Heart right ventricle (tissue), 16 donors: ENCODE results near the gene MDN1. TPM values are rescaled to one million over a fixed set of nuclear protein-coding genes. Genes with fewer than 3 reads are reported as not detected.

Experiments
- ATAC-seq, 8 donors: fragments of 200-7000 bp; cut with Tn5 transposase; one replicate each; pipeline ENCODE4 v1.9.1; 2020; ENCODE audit warnings: mild to moderate bottlenecking in 8 of 8, moderate library complexity in 8 of 8, moderate number of reproducible peaks in 1 of 8
- DNase-seq, 2 donors: peaks; one replicate each; pipeline ENCODE4 v3.0.0-alpha.2; 2020
- H3K27ac ChIP-seq, 10 donors: fragments of 200-600 bp; sonication (generic) in 2 of 10; one replicate each; pipeline versions ENCODE4 v1.5.0 to v1.8.0; 2020 to 2022; ENCODE audit warnings: mild to moderate bottlenecking in 3 of 10
- H3K27me3 ChIP-seq, 7 donors: fragments of 200-600 bp; one replicate each; pipeline ENCODE4 v1.8.0; 2021 to 2022; ENCODE audit warnings: mild to moderate bottlenecking in 2 of 7
- H3K36me3 ChIP-seq, 9 donors: fragments of 200-600 bp; sonication (generic) in 1 of 9; one replicate each; pipeline versions ENCODE4 v1.5.0 to v1.8.0; 2020 to 2022; ENCODE audit warnings: mild to moderate bottlenecking in 2 of 9
- H3K4me1 ChIP-seq, 9 donors: fragments of 200-600 bp; sonication (generic) in 1 of 9; one replicate each; pipeline versions ENCODE4 v1.5.0 to v1.8.0; 2020 to 2022; ENCODE audit warnings: mild to moderate bottlenecking in 4 of 9
- H3K4me3 ChIP-seq, 10 donors: fragments of 200-600 bp; sonication (generic) in 2 of 10; one replicate each; pipeline versions ENCODE4 v1.5.0 to v1.8.0; 2020 to 2022; ENCODE audit warnings: mild to moderate bottlenecking in 7 of 10, moderate library complexity in 2 of 10
- H3K9me3 ChIP-seq, 11 donors: fragments of 200-600 bp in 10 of 11; sonication (generic) in 2 of 11; one replicate each; pipeline versions ENCODE4 v1.5.0 to v1.8.0; 2013 to 2022; ENCODE audit warnings: mild to moderate bottlenecking in 2 of 11, control low read depth in 1 of 11, moderate library complexity in 1 of 11
- CTCF ChIP-seq, 9 donors: fragments of 200-600 bp; sonication (generic) in 2 of 9; IDR thresholded peaks; one replicate each; pipeline versions ENCODE4 v1.5.0 to v1.8.0; 2021 to 2022; ENCODE audit warnings: antibody characterized with exemption in 9 of 9, mild to moderate bottlenecking in 5 of 9, moderate library complexity in 1 of 9
- WGBS, 2 donors: extraction: QIAGEN DNeasy Blood & Tissue Kit; methylation state at CpG; one replicate each; pipeline ENCODE4 v1.1.7; 2013; ENCODE audit warnings: inconsistent platforms in 1 of 2; 5-methylcytosine and 5-hydroxymethylcytosine counted together
- intact Hi-C, 10 donors: fragments of 100-400 bp; cut with DNase I; formaldehyde crosslinking; loops; one replicate each; pipeline versions ENCODE4 v1.11.1 to v1.14.2; 2022
- polyA plus RNA-seq, 2 donors: library from polyadenylated mRNA; stranded (reverse); fragments of 200-250 nt; gene quantifications; one replicate each; pipeline ENCODE4 v1.2.3, GENCODE V29; 2013
- total RNA-seq, 10 donors: library from RNA; stranded (reverse); fragmentation: NEBNext Ultra II Directional in 3 of 10; extraction: Animal tissue kit (Norgen Biotek cat#: 25700) in 3 of 10; gene quantifications; one replicate each; pipeline versions ENCODE4 v1.2.1 to v1.2.4, GENCODE V29; 2021 to 2023
- donor health status: Arrhythmogenic right ventricular cardiomyopathy.
- donor health status: ischemic (EF 13 %, LVEDD 7.1; RV severe dilation, severe dysfunction).
- donor health status: healthy with polysubstance abuse.
- donor health status: DM: no; HTN: yes; CAD: no.
- donor health status: DM: no; HTN: no; CAD: no.
- donor health status: ischemic (EF 25% LVEDD 6.9; RV normal size, moderate dysfunction).
- donor health status: ischemic (EF 25% LVEDD 5.7; RV mildly dilated, moderate dysfunction).
- donor health status: healthy.
- donor health status: DM: yes; HTN: yes; CAD: no.
- donor health status: Ischemic cardiomyopathy.
- donor health status: ischemic (EF 35%, LVEDD 5.7; RV mildly dilated, moderate dysfunction).
- donor health status: nonischemic (EF 11% LVEDD 7.7; RV severe dilation, severe dysfunction).
- donor health status: DM: yes; HTN: yes; CAD: no.
- donor health status: PGD.
- donor health status: ischemic (EF 29% LVEDD 5.4; RV normal size, mild dysfunction).
- donor health status: nonischemic (EF 23%, LVEDD 6.1; RV moderate dilation, normal function).

MDN1 gene
- total and polyA plus RNA-seq, 12 donors, result 8.6 to 41.2 (median 27.5) TPM

- 83 to 91% methylated on average over 6 of the region's 6 CpGs for WGBS, 2 donors
- no peak for DNase-seq
- H3K27ac ChIP-seq, result no peak overlapping the region
- TF ChIP-seq CTCF (IDR thresholded peaks at IDR 0.05), result no peak
- peaks cover 0 to 7% (median 0%) of the 10 kb centered on the region in 9 donors for H3K4me1 ChIP-seq
- peak in 1 of 8 donors; percentile 39 for ATAC-seq
- H3K27me3 ChIP-seq, result no peaks in the 10 kb centered on the region
- H3K9me3 ChIP-seq, result no peaks in the 10 kb centered on the region
- peaks cover 0 to 25% (median 7%) of the 10 kb centered on the region in 9 donors for H3K36me3 ChIP-seq
- intact Hi-C loops, result no loop called here
- H3K4me3 ChIP-seq, result no peak overlapping the region
Measured at GRCh38 chr6:89805814-89806371, 13.7 kb downstream of the MDN1 start.

- H3K9me3 ChIP-seq, result no peaks in the 10 kb centered on the region
- WGBS, 2 donors, result 95 to 97% methylated on average over 10 of the region's 10 CpGs
- H3K4me3 ChIP-seq, result no peak overlapping the region
- no peaks in the 10 kb centered on the region for H3K27me3 ChIP-seq
- H3K27ac ChIP-seq, result no peak overlapping the region
- peaks cover 0 to 7% (median 0%) of the 10 kb centered on the region in 9 donors for H3K4me1 ChIP-seq
- H3K36me3 ChIP-seq, result peaks cover 0 to 51% (median 8%) of the 10 kb centered on the region in 9 donors
- ATAC-seq (no peak), DNase-seq (no peak)
- intact Hi-C loops, result no loop called here
- no peak for TF ChIP-seq CTCF (IDR thresholded peaks at IDR 0.05)
Measured at GRCh38 chr6:89803271-89803670, 16.3 kb downstream of the MDN1 start.

- peaks cover 0 to 2% (median 0%) of the 10 kb centered on the region in 9 donors for H3K4me1 ChIP-seq
- H3K27me3 ChIP-seq, result no peaks in the 10 kb centered on the region
- intact Hi-C loops, result no loop called here
- no peak for ATAC-seq
- H3K9me3 ChIP-seq, result no peaks in the 10 kb centered on the region
- no peak for DNase-seq
- no peak overlapping the region for H3K4me3 ChIP-seq
- H3K36me3 ChIP-seq, result peaks cover 0 to 65% (median 8%) of the 10 kb centered on the region in 9 donors
- WGBS, 2 donors, result 79 to 81% methylated on average over 2 of the region's 2 CpGs
- no peak overlapping the region for H3K27ac ChIP-seq
- no peak for TF ChIP-seq CTCF (IDR thresholded peaks at IDR 0.05)
Measured at GRCh38 chr6:89799756-89800155, 19.8 kb downstream of the MDN1 start.

- Histone ChIP-seq H3K27me3 (no peaks in the 10 kb centered on the region), H3K36me3 (peaks cover 0 to 72% (median 8%) of the 10 kb centered on the region in 9 donors), H3K9me3 (no peaks in the 10 kb centered on the region), H3K4me3 (no peak overlapping the region), H3K4me1 (peaks cover 0 to 9% (median 0%) of the 10 kb centered on the region in 9 donors), H3K27ac (no peak overlapping the region)
- ATAC-seq (no peak), DNase-seq (no peak)
- WGBS, 2 donors, result 91 to 97% methylated on average over 8 of the region's 8 CpGs
- no peak for TF ChIP-seq CTCF (IDR thresholded peaks at IDR 0.05)
- intact Hi-C loops, result no loop called here
Measured at GRCh38 chr6:89799096-89799495, 20.5 kb downstream of the MDN1 start.
